A549 (cell line): Measurements from ENCODE around the gene NNT. TPM values are rescaled to one million over a fixed set of nuclear protein-coding genes. Genes with fewer than 3 reads are reported as not detected.
"Not testable (repeated sequence)": the region's sequence is repeated elsewhere in the genome, so short reads cannot be mapped to it uniquely, and the experiment has no call there.

Experiments used
- ATAC-seq, 2 experiments: fragments of 200-7000 bp in 1 of 2; fragments of >200 bp in 1 of 2; cut with Nextera tagmentation in 1 of 2; cut with Tn5 transposase in 1 of 2; 3 replicates each; pipeline versions ENCODE4 v1.8.0 to v1.9.1; 2018 to 2020; ENCODE audit warnings: mild to moderate bottlenecking in 1 of 2, moderate library complexity in 1 of 2
- CTCF ChIA-PET: fragments of 300-600 bp; sonication (Branson Sonifier 250); formaldehyde crosslinking; extraction: SDS; loops from one replicate; lab custom pipeline; 2021; ENCODE audit warnings: antibody characterized with exemption, inconsistent platforms; lab: Yijun Ruan, JAX
- POLR2A ChIA-PET: fragments of 350-600 bp; formaldehyde crosslinking; extraction: SDS; loops from one replicate; lab custom pipeline; 2021; ENCODE audit warnings: antibody characterized with exemption, inconsistent platforms; lab: Yijun Ruan, JAX
- DNase-seq, 2 experiments: peaks; one replicate each; pipeline versions ENCODE4 v3.0.0 to v3.0.0-alpha.2; 2011 to 2016; ENCODE audit warnings: low read depth in 1 of 2, low spot score in 1 of 2
- FAIRE-seq: peaks from 2 replicates; lab custom pipeline; 2011; peaks lifted over from hg19 to GRCh38; lab: Jason Lieb, UNC
- H3K27ac ChIP-seq, 2 experiments: fragments of >200 bp; sonication (Bioruptor Twin); formaldehyde crosslinking; 3 replicates each; pipeline ENCODE4 v1.5.1; 2016 to 2017
- H3K4me1 ChIP-seq: fragments of >200 bp; sonication (Bioruptor Twin); formaldehyde crosslinking; 3 replicates; pipeline ENCODE4 v1.6.1; 2016
- H3K4me2 ChIP-seq: fragments of >200 bp; sonication (Bioruptor Twin); formaldehyde crosslinking; 3 replicates; pipeline ENCODE4 v1.6.1; 2016
- H3K4me3 ChIP-seq: fragments of >200 bp; sonication (Bioruptor Twin); formaldehyde crosslinking; 3 replicates; pipeline ENCODE4 v1.5.1; 2016
- H3K9me3 ChIP-seq: fragments of >200 bp; sonication (Bioruptor Twin); formaldehyde crosslinking; 3 replicates; pipeline ENCODE4 v1.6.1; 2016
- CHD2 ChIP-seq: fragments of 150-350 bp; IDR thresholded peaks from 2 replicates; pipeline ENCODE4 v1.6.1; 2014; ENCODE audit warnings: low read length; ENCODE audit not compliant: partially characterized antibody
- EHF ChIP-seq: fragments of 250-450 bp; sonication (Bioruptor Pico); IDR thresholded peaks from 2 replicates; pipeline ENCODE4 v1.5.0; 2020; ENCODE audit warnings: mild to moderate bottlenecking
- EHMT2 ChIP-seq: fragments of 200-600 bp; sonication (generic); IDR thresholded peaks from 2 replicates; pipeline ENCODE4 v1.6.1; 2016; ENCODE audit warnings: antibody characterized with exemption, low read depth, mild to moderate bottlenecking, moderate library complexity
- HEYL ChIP-seq: fragments of 250-450 bp; sonication (Bioruptor Pico); IDR thresholded peaks from 2 replicates; pipeline ENCODE4 v1.8.0; 2021; ENCODE audit warnings: mild to moderate bottlenecking, moderate library complexity
- HOXB13 ChIP-seq: fragments of 250-450 bp; sonication (Bioruptor Pico); IDR thresholded peaks from 2 replicates; pipeline ENCODE4 v1.5.0; 2020; ENCODE audit warnings: low read depth, mild to moderate bottlenecking, moderate library complexity
- MYC ChIP-seq: IDR thresholded peaks from 2 replicates; pipeline ENCODE4 v1.6.1; 2012; ENCODE audit warnings: mild to moderate bottlenecking, inconsistent platforms, low read length, improper control_type of control experiment, borderline replicate concordance
- RAD21 ChIP-seq, 2 experiments: fragments of >200 bp in 1 of 2; sonication (Bioruptor Twin) in 1 of 2; formaldehyde crosslinking in 1 of 2; IDR thresholded peaks in 1 of 2; conservative IDR thresholded peaks in 1 of 2; 2 replicates in 1 of 2; 3 replicates in 1 of 2; pipeline ENCODE4 v1.6.1; 2012 to 2018; ENCODE audit warnings: inconsistent platforms in 1 of 2
- RFX5 ChIP-seq: fragments of 450-650 bp; IDR thresholded peaks from 2 replicates; pipeline ENCODE4 v1.7.1; 2014; ENCODE audit warnings: antibody characterized with exemption, mild to moderate bottlenecking, moderate library complexity
- RNF2 ChIP-seq: fragments of 200-600 bp; sonication (generic); IDR thresholded peaks from 2 replicates; pipeline ENCODE4 v1.6.1; 2016; ENCODE audit warnings: low read depth, mild to moderate bottlenecking, antibody characterized with exemption, moderate library complexity, borderline replicate concordance
- TP53 ChIP-seq: fragments of 250-450 bp; sonication (Bioruptor Pico); IDR thresholded peaks from 2 replicates; pipeline ENCODE4 v1.5.0; 2021; ENCODE audit warnings: mild to moderate bottlenecking, moderate library complexity
- ZC3H11A ChIP-seq: fragments of 450-650 bp; IDR thresholded peaks from 2 replicates; pipeline ENCODE4 v1.6.1; 2014; ENCODE audit warnings: antibody characterized with exemption, mild to moderate bottlenecking
- ZFP36 ChIP-seq: fragments of 450-650 bp; IDR thresholded peaks from 2 replicates; pipeline ENCODE4 v1.6.1; 2014; ENCODE audit warnings: borderline replicate concordance; ENCODE audit not compliant: partially characterized antibody
- WGBS: methylation state at CpG from one replicate; pipeline ENCODE4 v1.1.6; 2017; ENCODE audit errors: missing lambda C conversion rate; 5-methylcytosine and 5-hydroxymethylcytosine counted together
- polyA plus RNA-seq, 4 experiments: library from polyadenylated mRNA; depleted of rRNA in 3 of 4; stranded (reverse); fragments of >200 nt; fragmentation: RNase III in 1 of 4; extraction: RNeasy Plus Mini Kit Qiagen cat#74134 plus additional on column Dnase treatment in 1 of 4; gene quantifications; 2 replicates in 3 of 4; 3 replicates in 1 of 4; pipeline ENCODE4 v1.2.3, GENCODE V29; 2011 to 2017
- TF ChIP-seq, protein P1 (sequence below): fragments of 200-600 bp; sonication (generic); IDR thresholded peaks from 2 replicates; pipeline ENCODE4 v1.6.1; 2016; ENCODE audit warnings: antibody characterized with exemption, mild to moderate bottlenecking, moderate library complexity
- TF ChIP-seq, protein P2 (sequence below): fragments of >200 bp; sonication (Bioruptor Twin); formaldehyde crosslinking; IDR thresholded peaks from 3 replicates; pipeline ENCODE4 v1.6.1; 2016

Gene NNT
- polyA plus RNA-seq, 2 of the 4 experiments (the other 2 are of a cell fraction): 15.2 to 35.5 TPM

DNA sequence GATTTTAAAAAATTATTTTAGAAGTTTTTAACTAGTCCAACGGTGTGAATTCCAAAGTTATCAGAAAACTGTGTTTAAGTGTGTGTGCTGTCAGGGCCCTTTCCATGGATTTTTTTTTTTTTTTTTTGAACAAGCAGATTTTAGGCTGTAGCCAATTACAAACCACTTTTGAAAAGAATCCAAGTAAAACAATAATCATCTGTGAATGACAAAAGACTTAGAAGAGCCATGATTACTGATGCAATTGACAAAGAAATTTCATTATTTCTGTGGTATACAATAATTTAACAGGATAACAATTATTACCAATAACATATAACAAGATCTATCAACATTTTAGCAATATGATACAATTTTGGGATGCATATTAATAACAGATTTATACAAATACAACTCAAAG is 29.9 kb upstream of the NNT start:
- TF ChIP-seq EHF (CRISPR knock-in tag) (no peak), EHMT2 (no peak), HOXB13 (CRISPR knock-in tag) (no peak), ZC3H11A (no peak), TP53 (CRISPR knock-in tag) (no peak), RAD21 (conservative IDR thresholded peaks at IDR 0.05 in 1 of 2, IDR thresholded peaks at IDR 0.05 in 1 of 2) (no peak), ZFP36 (no peak), MYC (no peak), HEYL (CRISPR knock-in tag) (no peak), RFX5 (no peak), CHD2 (no peak)
- TF ChIP-seq, protein P1, sequence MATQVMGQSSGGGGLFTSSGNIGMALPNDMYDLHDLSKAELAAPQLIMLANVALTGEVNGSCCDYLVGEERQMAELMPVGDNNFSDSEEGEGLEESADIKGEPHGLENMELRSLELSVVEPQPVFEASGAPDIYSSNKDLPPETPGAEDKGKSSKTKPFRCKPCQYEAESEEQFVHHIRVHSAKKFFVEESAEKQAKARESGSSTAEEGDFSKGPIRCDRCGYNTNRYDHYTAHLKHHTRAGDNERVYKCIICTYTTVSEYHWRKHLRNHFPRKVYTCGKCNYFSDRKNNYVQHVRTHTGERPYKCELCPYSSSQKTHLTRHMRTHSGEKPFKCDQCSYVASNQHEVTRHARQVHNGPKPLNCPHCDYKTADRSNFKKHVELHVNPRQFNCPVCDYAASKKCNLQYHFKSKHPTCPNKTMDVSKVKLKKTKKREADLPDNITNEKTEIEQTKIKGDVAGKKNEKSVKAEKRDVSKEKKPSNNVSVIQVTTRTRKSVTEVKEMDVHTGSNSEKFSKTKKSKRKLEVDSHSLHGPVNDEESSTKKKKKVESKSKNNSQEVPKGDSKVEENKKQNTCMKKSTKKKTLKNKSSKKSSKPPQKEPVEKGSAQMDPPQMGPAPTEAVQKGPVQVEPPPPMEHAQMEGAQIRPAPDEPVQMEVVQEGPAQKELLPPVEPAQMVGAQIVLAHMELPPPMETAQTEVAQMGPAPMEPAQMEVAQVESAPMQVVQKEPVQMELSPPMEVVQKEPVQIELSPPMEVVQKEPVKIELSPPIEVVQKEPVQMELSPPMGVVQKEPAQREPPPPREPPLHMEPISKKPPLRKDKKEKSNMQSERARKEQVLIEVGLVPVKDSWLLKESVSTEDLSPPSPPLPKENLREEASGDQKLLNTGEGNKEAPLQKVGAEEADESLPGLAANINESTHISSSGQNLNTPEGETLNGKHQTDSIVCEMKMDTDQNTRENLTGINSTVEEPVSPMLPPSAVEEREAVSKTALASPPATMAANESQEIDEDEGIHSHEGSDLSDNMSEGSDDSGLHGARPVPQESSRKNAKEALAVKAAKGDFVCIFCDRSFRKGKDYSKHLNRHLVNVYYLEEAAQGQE: no peak
- TF ChIP-seq, protein P2, sequence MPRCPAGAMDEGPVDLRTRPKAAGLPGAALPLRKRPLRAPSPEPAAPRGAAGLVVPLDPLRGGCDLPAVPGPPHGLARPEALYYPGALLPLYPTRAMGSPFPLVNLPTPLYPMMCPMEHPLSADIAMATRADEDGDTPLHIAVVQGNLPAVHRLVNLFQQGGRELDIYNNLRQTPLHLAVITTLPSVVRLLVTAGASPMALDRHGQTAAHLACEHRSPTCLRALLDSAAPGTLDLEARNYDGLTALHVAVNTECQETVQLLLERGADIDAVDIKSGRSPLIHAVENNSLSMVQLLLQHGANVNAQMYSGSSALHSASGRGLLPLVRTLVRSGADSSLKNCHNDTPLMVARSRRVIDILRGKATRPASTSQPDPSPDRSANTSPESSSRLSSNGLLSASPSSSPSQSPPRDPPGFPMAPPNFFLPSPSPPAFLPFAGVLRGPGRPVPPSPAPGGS: no peak
- TF ChIP-seq, all 56 proteins: peak for 0

DNA sequence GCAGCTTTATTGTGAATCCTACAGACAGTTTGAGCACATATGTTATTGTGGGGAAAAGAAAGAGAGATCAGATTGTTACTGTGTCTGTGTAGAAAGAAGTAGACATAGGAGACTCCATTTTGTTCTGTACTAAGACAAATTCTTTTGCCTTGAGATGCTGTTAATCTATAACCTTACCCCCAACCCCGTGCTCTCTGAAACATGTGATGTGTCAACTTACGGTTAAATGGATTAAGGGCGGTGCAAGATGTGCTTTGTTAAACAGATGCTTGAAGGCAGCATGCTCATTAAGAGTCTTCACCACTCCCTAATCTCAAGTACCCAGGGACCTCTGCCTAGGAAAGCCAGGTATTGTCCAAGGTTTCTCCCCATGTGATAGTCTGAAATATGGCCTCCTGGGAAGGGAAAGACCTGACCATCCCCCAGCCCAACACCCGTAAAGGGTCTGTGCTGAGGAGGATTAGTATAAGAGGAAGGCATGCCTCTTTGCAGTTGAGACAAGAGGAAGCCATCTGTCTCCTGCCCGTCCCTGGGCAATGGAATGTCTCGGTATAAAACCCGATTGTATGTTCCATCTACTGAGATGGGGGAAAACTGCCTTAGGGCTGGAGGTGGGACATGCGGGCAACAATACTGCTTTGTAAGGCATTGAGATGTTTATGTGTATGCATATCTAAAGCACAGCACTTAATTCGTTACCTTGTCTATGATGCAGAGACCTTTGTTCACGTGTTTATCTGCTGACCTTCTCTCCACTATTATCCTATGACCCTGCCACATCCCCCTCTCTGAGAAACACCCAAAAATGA is 22.4 kb upstream of the NNT start:
- FAIRE-seq, POLR2A ChIA-PET, H3K4me1 ChIP-seq, DNase-seq, H3K4me3 ChIP-seq, H3K9me3 ChIP-seq, H3K27ac ChIP-seq, H3K4me2 ChIP-seq, ATAC-seq: not testable (repeated sequence)
- WGBS: 76% methylated on average over 10 of the region's 10 CpGs
- CTCF ChIA-PET: interaction anchor here (1.0 kb wide), 1 partner anchor 21 kb away, joined by 3 read pairs; no protein-coding TSS in a partner anchor

More for the DNA sequence above, 29.9 kb upstream of the NNT start:
- no peak overlapping the region for H3K4me3 ChIP-seq
- H3K4me2 ChIP-seq: no peak overlapping the region
- no peak for ATAC-seq
- H3K9me3 ChIP-seq: no peaks in the 10 kb centered on the region
- ChIA-PET CTCF (no interaction called here), POLR2A (no interaction called here)
- no peak overlapping the region for H3K27ac ChIP-seq
- DNase-seq: no peak
- no peak for FAIRE-seq
- H3K4me1 ChIP-seq: 0 out of 3 replicates have a peak, but pooled peaks cover 4% of the 10 kb centered on the region
- 27% methylated on average over 1 of the region's 1 CpG for WGBS

DNA sequence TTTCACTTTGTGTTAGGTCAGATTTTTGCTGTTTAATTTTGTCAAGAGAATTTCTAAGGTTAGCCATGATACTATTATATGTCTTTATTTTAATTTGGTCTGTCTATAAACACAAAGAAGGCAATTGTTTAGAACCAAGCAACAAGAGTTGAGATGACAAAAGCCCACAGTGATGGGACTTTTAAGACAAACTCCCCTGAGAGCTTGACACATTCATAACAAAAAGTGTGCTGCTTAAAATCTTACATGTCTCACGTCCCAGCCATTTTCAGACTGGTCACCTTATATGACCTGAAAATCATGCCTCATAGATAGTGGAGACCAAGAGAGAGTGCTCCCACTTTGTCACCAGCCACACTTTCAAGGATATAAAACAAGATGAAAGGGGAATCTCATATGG is 21.6 kb upstream of the NNT start:
- no peak for ATAC-seq
- DNase-seq: no peak
- WGBS: 70% methylated on average over 1 of the region's 1 CpG
- Histone ChIP-seq H3K27ac (no peak overlapping the region), H3K4me1 (no peaks in the 10 kb centered on the region), H3K9me3 (no peaks in the 10 kb centered on the region), H3K4me3 (no peak overlapping the region), H3K4me2 (no peak overlapping the region)
- FAIRE-seq: no peak
- TF ChIP-seq RNF2: no peak
- CTCF ChIA-PET: no interaction called here
- POLR2A ChIA-PET: no interaction called here
